HG02885 (cell line): ENCODE measurements around the gene IFITM2.

Experiments
- ATAC-seq: cut with Tn5 transposase; IDR thresholded peaks from one replicate; pipeline ENCODE4 v1.9.1; 2021; ENCODE audit warnings: mild to moderate bottlenecking; ENCODE audit not compliant: unreplicated experiment, poor library complexity

The IFITM2 gene

GRCh38 chr11:358129-358800 is 50.6 kb downstream of the IFITM2 start:
- ATAC-seq: no peak
